Measurements from ENCODE around the gene SOCS3.

SOCS3 gene, protein sequence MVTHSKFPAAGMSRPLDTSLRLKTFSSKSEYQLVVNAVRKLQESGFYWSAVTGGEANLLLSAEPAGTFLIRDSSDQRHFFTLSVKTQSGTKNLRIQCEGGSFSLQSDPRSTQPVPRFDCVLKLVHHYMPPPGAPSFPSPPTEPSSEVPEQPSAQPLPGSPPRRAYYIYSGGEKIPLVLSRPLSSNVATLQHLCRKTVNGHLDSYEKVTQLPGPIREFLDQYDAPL

DNA sequence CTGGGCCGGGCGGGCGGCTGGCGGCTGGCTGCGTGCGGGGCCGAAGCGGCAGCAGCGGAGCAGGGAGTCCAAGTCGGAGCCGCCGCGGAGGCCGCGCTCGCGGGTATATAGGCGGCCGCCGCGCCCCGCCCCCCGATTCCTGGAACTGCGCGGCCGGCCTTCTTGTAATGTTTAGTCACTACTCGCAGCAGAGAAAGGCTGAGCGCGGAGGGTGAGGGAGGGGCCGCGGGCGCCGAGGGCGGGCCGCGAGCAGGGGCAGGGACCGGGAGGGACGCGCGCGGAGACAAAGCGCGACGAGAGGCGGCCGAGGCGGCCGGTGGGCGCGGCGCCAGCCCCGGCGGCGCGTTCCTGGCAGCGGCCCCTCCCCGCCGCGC is at the start of gene SOCS3:
SOCS3 (minus strand) TSS at position 81 of the 374 bp plus-strand sequence. CDS start 982 bp downstream, outside the sequence.
- peak; percentile 97 for DNase-seq

DNA sequence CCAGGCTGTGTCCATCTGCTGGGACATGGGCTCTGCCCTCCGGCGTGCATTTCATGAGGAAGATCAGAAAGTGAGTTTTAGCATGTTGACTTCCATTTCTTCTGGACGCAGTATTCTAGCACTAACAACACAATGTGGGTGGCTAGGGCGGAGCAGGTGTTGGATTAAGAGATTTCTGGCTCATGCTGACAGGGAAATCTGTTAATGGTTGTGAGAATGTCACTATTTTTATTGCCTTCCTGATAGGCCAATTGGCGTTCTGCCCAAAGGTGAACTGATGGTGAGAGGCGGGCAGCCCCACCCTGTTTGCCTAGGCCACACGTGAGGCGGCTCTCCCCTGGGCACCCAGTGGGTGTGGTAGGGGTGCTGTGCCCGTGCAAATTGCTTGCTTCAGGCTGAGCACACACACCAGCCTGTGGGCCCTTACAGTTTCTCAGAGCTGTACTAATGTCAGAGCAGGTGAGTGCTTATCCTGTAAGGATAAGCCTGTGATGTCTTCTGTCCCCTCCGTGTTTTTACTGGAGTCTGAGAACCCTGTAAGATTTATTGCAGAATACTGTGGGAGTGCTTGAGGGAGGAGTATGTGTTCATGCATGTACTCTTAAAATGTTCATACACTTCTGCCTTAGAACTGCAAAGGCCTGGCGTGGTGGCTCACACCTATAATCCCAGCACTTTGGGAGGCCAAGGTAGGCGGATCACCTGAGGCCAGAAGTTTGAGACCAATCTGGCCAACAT is 49.5 kb upstream of the SOCS3 start:
- DNase-seq = no peak

DNA sequence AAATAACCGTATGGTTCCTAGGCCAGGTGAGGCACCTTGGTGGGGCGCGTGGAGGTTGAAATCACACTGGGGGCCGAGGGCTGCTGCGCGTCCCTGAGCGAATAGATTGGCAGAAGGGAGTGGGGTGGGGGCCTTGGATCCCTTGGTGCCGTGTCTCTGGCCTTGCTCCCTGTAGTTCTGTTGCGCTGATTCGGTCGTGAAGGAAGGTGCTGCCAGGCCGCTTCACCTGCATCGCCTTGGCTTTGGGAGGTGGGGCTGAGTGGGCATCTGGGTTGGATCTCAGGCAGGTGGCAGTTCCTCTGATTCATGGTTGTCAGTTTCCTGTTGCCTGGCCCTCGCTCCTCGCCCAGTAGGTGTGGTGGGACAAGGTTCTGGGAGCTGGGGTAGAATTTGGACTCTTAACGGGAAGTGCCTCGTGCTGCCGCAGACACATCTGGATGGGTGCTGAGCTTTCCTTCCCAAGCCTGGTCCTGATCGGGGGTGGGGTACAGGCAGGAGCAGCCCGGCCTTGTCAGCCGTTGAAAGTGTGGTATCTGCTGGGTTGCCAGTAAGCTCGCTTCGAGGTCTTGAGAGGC is 48.7 kb upstream of the SOCS3 start:
- DNase-seq = no peak

DNA sequence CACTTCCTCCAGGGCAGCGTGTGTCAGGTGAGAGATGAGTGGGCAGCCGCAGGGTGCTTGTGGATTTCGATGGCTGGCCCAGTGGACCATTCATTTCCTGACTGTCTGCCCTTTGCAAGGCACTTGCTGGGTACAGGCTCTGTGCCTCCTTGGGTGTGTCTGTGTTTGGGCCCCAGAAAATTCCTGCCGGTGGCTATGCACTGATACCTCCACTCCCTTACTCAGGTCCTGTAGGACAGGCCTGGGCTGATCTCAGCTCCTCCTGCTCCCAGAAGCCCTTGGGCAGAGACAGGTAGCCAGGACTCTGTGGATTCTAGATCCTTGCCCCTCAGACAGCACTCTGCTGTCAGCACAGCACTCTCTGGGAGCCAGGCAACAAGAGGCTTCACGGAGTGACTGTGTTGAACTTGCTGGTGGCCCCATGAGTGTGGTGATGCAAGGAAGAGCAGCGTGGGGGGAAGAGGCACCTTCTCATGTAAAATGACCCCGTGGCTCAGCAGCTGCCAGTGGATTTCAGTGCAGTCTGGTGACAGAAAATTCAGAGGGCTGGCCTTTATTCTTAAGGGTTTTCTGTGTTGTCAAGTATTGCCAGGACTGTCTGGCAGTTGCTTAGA is 47.6 kb upstream of the SOCS3 start:
- DNase-seq = no peak

DNA sequence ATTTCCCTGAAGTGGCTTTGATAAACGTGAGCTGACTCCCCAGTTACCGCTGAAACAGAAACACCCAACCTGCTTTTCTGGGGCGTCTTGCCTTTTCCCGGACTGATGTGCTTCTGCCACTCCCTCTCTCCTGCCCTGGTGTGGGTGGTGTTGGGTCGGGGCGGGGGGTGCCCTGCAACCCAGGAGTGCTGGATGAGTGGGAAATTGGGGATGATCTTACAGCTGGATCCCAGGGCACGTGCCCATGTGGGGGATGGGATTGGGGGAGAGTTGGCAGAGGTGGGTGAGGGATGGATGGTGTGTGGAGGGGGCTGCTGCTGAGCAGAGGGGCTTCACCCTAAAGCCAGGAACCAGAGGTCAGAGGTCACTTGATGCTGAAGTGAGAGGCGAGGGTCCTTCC is 47.0 kb upstream of the SOCS3 start:
- DNase-seq = no peak

DNA sequence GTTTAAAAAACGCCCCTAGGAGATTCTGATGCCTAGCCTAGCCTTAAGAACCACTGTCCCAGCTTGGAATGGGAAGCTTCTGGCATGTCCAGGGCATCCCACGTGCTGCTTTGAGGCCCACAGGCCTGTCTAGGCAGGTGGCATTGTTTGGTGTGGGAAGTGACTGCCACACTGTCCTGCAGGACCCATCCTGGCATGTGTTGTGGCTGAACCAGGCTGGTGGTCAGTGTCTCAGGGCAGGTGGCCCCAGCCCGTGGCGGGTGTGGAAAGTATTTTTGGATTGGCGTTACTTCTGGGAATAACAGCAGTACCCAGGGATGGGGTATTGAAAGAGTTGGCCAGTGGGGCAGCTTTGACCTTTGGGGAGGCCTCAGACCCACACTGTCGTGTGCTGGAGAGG is 46.5 kb upstream of the SOCS3 start:
- DNase-seq = no peak

DNA sequence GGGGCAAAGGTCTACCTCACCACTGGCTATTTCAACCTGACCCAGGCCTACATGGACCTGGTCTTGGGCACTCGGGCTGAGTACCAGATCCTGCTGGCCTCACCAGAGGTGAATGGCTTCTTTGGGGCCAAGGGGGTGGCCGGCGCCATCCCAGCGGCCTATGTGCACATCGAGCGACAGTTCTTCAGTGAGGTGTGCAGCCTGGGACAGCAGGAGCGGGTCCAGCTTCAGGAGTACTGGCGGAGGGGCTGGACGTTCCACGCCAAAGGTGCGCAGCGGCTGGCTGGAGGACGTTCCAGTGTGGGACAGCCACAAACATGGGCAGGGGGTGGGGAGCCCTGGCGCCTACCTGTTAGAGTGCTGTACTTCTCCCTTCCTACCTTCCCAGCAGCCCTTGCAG is 43.9 kb upstream of the SOCS3 start:
- no peak for DNase-seq

DNA sequence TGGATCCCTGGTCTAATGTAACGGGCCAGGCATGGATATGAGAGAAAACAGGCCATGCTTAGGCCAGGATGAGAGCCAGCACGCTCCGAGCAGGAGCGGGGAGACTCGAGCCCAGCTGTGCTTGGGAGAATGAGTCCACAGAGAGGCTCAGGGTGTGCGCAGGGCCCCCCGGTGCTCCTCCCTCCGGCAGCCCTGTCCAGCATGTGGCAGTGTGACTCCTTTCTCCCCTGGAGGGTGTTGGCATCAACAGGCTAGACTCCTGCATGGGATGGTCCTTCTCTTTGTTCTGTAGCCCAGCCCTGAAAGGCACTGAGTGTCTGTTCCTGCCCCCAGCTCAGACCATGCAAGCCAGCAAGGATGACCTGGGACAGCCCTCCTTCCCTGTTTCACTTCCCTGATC is 42.0 kb upstream of the SOCS3 start:
- no peak for DNase-seq

DNA sequence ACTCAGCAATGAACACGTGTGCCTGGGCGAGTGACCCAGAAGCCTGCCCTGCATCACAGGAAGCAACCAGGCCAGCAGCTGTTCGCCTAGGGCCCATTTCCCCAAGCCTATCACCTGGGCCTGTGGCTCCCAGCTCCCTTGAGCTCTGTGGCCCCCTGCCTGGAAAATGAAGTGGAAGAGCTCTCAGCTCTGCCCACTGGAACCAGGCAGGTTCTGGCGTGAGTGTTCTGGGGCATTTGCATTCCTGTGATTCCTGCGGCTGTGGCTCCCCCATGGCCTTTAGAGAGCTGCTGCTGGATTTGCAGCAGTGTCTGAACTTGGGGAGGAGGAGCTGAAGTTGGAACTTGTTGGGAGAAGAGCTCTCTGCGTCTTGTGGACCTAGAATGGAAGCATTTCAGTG is 41.4 kb upstream of the SOCS3 start:
- no peak for DNase-seq

DNA sequence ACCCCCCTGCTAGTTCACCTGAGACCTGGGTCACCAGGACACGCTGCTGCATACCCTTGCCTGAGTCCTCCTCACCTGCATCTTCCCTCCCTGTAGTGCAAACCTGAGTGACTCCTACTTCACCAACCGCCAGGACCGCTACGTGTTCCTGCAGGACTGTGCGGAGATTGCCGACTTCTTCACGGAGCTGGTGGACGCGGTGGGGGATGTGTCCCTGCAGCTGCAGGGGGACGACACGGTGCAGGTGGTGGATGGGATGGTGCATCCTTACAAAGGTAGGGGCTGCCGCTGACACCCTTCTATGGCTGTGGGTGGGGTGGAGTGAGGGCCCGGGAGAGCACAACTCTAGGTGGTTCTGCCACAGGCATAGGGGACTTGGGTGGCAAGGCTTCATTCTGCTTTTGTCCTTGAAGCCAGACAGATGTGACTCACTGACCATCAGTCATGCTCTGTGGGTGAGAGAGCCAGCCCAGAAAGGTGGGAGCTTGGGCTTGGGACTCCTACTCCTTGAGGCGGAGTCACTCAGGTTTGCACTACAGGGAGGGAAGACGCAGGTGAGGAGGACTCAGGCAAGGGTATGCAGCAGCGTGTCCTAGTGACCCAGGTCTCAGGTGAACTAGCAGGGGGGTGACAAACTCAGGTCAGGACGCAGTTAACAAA is 40.8 kb upstream of the SOCS3 start:
- no peak for DNase-seq

DNA sequence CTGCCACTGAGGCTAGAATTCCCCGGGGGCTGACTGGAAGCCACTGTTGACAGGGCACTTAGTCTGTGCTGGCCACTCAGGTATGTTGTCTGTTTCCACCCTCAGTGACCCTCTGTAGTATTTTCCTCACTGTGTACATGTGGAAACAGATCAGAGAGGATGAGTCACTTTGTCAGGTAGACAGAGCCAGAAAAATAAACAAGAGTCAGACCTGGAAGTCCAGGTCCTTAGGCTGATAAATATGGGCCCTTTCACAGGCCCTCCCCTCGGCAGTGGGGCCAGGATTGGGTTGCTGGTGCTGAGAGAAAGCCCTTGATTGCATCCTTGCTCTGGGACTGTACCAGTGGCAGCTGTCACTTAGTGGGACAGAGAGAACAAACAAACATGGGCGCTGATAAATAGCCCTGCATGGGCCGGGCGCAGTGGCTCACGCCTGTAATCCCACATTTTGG is 39.8 kb upstream of the SOCS3 start:
- no peak for DNase-seq

DNA sequence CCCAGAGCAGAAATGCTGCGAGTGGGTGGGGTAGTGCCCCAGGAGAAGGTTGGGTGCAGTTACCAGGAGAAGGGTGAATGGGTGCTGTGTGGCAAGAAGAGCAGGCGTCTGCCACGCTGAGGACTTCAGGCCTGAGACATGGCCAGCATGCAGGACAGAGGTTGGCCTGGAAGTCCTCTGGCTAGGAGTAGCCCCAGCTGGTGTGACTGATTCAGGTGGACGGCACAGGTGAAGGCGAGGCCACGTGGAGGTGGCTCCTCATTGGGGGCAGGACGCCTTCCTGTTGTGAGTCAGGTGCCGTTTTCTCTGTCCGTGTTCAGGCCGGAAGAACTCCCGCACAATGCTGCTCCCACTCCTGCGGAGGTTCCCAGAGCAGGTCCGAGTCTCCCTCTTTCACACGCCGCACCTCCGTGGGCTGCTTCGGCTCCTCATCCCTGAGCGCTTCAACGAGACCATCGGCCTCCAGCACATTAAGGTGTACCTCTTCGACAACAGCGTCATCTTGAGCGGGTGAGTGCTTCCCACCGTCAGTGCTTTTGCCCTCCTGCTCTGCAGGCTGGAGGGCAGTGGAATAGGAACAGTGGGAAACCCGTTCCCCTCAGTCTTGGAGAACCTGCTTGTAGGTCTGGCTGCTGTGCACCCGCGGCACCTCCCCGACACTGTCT is 39.3 kb upstream of the SOCS3 start:
- DNase-seq = no peak

DNA sequence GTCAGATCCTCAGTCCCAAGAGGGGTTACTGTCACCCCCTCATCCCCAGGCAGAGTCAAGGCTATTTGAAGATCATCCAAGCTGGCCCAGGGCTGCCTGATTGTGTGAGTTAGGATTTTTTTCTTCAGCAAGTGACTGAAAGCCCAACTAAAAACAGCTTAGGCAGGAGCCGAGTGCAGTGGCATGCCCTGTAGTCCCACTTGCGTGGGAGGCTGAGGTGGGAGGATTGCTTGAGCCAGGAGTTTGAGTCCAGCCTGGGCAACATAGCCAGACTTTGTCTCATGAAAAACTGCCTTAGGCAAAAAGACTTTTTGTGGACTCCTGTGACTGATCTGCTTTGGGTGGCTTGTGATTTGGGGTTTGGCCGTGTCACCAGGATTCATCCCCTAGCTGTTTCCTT is 38.5 kb upstream of the SOCS3 start:
- no peak for DNase-seq

DNA sequence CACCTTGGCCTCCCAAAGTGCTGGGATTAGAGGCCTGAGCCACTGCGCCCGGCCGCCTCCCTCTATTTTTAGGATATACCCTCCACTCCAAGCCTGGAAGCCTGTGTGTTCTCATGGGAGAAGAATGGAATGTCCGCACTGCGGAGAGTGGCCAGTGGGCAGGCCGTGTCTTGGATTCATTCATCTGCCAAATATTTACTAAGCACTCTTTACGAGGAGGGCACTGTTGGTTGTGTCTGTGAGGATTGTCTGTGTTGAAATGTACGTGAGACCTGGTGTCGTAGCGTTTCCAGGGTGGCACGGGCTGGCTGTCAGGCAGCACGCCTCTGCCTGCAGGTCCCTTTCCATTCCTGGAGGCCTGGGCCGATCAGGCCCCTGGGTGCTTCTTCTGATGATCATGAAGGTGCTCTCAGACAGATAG is 37.8 kb upstream of the SOCS3 start:
- DNase-seq = no peak

DNA sequence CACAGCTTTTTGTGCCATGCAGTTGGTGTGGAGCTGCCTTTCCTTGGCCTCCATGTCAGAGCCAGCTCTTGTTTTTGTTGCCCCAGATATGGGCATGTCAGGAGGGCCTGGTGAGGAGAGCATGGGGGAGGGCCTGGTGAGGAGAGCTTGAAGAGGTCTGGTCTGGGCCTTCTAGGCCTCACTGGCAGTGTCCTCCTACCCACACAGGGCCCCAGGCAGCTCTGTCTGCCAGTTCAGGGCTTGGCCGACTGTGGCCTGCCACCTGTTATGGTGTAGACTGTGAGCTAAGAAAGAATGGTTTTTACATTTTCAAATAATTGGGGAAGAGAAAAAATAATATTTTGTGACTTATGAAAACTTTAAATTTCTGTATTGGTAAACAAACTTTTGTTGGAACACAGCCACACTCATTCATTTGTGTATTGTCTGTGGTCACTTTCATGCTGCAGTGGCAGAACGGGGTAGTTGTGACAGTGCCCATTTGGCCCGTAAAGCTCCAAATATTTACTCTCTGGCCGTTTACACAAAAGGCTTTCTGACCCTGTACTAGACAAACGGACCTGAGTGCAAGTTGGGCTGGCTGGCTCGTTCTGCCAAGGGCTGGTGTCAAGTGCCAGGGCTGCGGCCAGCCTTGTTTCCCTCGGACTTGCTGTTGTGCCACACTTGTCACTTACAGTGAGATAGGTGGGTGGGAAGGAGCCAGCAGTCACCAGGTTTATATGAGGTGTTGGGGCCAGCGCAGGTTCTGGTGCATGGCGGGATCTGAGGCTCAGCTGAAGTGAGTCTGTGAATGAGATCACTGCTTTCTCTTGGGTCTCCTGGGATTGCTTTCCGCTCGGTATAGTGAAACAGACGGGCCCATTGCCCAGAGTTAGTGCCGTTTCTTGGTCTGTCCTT is 36.8 kb upstream of the SOCS3 start:
- no peak for DNase-seq

DNA sequence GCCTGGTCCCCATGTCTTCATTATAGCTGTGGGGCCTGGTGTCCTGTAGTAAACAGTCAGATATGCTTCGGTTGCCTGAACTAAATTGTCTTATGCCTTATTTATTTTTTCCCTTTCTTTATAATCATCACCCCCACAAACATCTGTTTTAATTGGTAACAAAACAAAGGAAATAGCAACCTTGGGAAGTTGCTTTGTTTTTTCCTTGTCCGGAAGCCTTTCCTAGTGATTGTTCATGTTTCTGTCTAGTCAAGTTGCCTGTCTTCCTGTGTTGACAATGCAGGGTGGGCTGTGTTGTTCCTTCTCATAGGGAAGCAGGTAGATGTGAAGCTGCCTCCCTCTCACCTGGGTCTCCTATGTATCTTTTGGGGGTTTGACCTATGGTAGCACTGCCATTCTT is 35.3 kb upstream of the SOCS3 start:
- DNase-seq = no peak

DNA sequence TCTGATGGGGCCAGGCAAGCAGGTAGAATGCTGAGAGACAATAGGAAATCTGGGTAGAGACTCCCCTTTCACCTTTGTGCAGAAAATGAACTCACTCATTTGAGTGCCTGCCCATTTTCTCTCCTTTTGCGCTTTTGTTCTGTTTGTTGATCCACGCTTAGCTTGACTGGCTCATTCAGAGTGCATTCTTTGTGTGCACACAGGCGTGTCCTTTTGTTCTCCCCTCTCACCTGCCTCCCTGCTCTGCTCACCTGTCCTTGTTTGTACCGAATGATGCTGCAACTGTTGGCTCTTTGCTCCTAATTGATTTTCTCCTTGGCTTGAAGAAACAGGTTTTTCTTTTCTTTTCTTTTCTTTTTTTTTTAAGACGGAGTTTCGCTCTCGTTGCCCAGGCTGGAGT is 34.3 kb upstream of the SOCS3 start:
- no peak for DNase-seq

DNA sequence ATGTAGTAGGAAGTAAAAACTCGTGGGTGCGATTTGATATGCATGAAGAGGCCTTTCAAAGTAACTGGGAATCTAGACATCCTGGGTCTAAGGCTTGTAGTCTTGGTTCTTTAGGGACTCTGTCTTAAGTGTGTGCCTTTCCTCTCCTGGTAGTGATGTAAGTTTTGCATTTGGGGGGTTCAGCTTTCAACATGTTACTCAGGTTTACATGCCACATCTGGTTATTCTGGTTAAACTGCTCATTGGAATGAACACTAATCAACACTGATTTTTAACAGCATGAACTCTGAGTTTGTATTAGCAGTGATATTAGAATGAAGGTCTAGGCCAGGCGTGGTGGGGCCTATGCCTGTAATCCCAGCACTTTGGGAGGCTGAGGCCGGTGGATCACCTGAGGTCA is 33.7 kb upstream of the SOCS3 start:
- DNase-seq = no peak

DNA sequence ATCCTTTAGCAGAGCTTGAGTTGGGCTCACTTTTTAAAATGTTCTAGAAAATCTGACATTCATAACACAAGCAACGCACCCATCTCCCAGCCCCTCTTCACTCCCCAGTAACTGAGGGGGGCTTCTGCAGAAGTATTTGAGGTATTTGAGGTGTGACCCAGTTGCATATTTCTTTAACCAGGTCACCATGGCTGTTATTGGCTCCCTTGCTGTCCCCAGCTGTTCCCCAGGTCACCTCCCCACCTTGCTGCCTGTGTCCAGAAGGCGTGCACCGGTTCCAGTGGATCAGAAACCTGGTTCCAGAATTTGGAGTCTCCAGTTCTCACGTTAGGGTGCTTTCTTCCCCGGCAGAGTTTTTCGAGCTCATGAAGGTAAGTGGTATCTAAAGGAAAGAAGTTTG is 32.4 kb upstream of the SOCS3 start:
- DNase-seq = no peak

DNA sequence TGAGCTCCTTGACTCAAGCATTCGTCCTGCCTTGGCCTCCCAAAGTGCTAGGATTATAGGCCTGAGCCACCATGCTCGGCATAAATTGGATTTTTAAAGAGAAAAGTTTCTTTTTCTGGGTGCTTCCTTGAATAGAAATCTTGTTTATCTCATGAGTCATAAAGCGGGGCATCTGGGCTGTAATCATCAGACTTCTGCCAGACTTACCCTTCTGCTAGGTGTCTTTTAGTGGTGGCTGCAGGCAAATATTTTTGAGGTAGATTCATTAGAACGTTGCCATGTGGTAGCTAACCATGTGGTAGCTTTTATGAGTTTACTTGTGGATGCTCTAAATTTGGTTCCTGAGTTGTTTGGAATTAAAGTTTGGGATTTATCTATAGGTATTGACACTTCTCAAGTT is 32.0 kb upstream of the SOCS3 start:
- DNase-seq = no peak

DNA sequence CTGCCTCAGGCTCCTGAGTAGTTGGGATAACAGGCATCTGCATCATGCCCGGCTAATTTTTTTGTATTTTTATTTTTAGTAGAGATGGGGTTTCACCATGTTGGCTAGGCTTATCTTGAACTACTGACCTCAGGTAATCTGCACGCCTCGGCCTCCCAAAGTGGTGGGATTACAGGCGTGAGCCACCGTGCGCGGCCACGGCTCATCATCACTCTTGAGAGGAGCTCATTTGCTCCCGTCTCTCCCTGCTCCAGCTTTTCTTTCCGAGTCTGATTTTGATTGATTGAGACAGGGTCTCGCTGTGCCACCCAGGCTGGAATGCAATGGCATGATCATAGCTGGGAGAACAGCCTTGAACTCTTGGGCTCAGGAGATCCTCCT is 31.2 kb upstream of the SOCS3 start:
- DNase-seq = no peak

Data from activated T-cell treated with anti-CD3 and anti-CD28 coated beads, Interleukin-2, amount 50 U/mL, for 1 hour (primary cell).